Measurements from ENCODE around the gene ARR3.
"Not testable (repeated sequence)": the region's sequence is repeated elsewhere in the genome, so short reads cannot be mapped to it uniquely, and the experiment has no call there.

Gene ARR3

DNA sequence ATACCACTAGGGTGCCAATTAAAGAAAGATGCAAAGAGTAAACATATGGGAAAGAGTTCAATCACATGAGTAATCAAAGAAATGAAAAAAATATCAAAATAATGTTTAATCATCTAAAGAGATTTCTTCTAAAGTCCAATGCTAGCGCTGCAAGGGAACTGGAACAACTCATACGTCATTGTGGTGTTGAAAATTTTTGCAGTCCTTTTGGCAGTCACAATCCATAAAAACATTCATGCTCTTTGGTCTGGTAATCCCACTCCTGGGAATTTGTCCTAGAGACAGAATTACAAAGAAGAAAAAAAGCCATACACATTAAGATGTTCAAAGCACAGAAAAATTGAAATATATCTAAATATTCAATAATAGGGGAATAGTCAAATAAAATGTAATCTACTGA is 12.7 kb upstream of the ARR3 start:
- no peak for DNase-seq (ENCODE audit: insufficient read length, low spot score)
- TF ChIP-seq, protein P1, sequence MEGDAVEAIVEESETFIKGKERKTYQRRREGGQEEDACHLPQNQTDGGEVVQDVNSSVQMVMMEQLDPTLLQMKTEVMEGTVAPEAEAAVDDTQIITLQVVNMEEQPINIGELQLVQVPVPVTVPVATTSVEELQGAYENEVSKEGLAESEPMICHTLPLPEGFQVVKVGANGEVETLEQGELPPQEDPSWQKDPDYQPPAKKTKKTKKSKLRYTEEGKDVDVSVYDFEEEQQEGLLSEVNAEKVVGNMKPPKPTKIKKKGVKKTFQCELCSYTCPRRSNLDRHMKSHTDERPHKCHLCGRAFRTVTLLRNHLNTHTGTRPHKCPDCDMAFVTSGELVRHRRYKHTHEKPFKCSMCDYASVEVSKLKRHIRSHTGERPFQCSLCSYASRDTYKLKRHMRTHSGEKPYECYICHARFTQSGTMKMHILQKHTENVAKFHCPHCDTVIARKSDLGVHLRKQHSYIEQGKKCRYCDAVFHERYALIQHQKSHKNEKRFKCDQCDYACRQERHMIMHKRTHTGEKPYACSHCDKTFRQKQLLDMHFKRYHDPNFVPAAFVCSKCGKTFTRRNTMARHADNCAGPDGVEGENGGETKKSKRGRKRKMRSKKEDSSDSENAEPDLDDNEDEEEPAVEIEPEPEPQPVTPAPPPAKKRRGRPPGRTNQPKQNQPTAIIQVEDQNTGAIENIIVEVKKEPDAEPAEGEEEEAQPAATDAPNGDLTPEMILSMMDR (IDR thresholded peaks at IDR 0.05; ENCODE audit: insufficient read depth, missing control alignments): no peak
- FAIRE-seq: no peak

DNA sequence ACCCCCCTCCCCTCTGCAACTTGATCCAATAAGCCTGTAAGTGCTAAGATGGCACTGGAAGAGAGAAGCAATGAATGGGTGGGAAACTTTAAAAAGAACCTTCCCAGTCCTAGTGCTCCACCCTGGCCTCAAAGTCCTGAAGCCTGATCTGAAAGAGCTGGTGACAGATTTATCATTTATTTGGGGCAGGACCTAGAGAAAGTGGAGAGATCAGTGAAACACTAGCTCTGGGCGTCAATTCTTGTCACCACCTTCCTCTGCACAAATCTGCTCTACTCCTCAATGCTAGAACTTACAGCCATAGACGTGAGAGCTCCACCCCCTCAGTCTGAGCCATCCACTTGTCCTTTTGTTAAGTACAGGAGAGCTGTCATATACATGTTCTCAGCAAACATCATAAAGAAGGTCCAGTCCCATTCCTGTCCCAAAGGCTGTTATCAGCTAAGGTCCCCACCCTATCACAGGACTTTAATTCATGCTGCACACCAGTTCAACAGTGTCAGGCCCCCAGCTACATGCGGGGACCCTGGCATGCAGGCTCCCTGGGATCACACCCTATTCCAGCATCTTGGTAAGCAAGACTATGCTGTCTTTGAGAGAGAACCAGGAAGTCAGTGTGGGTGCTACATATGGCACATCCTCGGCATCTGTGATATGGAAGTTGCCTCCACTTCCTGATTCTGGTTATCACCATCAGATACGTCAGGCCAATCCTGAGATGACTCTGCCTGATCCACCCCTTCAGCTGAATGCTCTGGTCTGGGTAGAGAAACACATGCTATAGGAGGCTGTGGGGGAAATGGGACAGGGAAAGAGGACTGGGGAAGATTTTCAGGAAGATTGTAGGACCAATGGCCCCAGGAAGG is 10.5 kb upstream of the ARR3 start:
- TF ChIP-seq, protein P1 (IDR thresholded peaks at IDR 0.05; ENCODE audit: insufficient read depth, missing control alignments): no peak
- DNase-seq (ENCODE audit: insufficient read length, low spot score): no peak
- FAIRE-seq: no peak

DNA sequence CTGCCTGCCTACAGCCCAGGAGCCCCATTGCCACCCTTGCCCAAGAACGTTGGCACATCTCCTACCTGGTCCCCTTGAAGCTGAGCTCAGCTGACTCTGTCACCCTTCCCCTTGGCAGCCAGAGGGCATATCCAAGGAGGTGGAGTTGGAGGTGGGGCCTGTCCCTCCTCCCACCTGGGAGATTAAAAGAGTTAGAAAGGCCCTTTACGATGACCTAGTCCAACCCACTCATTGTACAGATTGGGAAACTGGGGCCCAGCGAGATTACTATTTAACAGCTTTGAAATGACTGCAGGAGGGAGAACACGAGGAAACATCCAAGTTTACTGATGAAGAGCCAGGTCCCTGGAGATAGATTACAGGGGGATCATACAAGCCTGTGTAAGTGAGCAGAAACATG is 8.0 kb upstream of the ARR3 start, which contains the start of gene P2RY4:
Gene P2RY4, minus strand, starts transcription at position 101 of the 400 bp plus-strand sequence. CDS start 580 bp downstream, outside the sequence.
- DNase-seq (ENCODE audit: insufficient read length, low spot score) (no peak), FAIRE-seq (no peak)
- TF ChIP-seq, protein P1 (IDR thresholded peaks at IDR 0.05; ENCODE audit: insufficient read depth, missing control alignments): no peak

DNA sequence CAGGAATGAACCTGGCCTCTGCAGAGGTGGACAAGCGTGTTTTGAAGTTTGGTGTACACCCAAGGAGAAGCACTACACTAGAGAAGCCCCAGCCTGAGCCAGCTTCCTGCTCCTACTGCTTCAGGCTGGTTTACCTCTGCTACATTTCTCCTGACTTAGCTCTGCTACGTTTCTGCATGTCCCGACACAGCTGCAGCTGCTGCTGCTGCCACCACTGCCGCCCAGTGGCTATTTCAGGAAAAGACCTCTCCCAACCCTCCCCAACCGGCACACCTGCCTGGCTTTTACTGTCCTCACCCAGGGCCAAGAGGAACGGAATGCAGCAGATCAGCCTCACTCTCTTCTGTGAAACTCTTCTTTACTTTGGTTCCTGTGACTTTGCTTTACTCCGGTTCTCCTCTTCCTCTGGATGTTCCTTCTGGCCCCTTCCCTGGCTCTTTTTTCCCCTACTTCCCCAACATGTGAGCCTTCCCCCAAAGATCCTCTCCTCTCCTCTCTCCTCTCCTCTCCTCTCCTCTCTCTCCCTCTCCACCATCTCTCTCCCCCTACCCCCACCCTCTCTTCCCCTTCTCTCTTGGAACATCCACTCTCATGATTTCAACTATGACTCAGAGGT is 5.1 kb upstream of the ARR3 start:
- TF ChIP-seq, protein P1 (IDR thresholded peaks at IDR 0.05; ENCODE audit: insufficient read depth, missing control alignments): peak; percentile 56
- FAIRE-seq (no peak), DNase-seq (ENCODE audit: insufficient read length, low spot score) (no peak)

DNA sequence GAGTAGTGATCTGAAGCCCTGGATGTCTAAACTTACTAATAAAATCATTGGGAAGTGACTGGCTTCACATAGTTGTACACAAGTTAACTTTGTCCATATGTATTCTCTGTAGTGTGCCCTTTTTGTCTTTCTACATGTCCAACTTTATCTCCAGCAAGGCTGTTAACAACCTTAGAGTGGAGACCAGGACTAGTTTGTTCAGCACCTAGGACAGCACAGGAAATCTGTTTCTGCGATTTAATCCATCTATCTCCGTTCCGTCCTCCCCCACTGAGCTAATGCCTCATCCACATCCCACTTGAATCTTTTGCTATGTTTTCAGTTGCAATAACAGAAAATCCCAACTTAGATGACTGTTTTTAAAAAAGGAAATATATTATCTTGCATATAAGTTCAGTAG is 3.4 kb upstream of the ARR3 start:
- DNase-seq (ENCODE audit: insufficient read length, low spot score): no peak
- TF ChIP-seq, protein P1 (IDR thresholded peaks at IDR 0.05; ENCODE audit: insufficient read depth, missing control alignments): no peak
- no peak for FAIRE-seq

DNA sequence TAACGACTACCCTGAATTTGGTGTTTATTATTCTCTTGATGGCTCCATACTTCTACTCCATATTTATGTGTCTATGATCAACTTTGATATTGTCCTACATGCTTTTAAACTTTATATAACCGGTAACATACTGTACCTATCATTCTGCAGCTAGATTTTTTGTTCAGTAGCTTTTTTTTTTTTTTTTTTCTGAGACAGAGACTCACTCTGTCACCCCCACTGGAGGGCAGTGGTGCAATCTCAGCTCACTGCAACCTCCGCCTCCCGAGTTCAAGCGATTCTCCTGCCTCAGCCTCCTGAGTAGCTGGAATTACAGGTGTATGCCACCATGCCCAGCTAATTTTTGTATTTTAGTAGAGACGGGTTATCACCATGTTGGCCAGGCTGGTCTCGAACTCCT is 5.9 kb downstream of the ARR3 start:
- not testable (repeated sequence) for FAIRE-seq; DNase-seq (ENCODE audit: insufficient read length, low spot score)

DNA sequence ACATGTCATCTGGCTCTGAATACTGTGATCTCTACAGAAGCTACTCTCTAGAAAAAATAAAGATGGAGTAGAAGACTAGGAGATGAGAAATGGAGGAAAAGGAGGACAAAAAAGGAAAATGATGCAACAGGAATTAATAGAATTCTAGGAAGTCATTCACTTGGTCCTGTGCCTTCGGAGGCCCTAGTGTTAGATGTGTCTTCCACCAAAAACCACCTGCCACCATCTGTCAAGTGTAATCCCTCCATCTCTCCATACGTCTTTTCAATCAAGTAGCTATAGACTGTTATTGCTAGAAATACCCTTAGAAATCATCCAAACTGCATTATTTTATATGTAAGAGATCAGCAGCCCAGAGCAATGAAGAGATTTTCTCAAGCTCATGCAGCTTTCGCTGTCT is 10.9 kb downstream of the ARR3 start:
- FAIRE-seq (no peak), DNase-seq (ENCODE audit: insufficient read length, low spot score) (no peak)
- TF ChIP-seq, protein P1 (IDR thresholded peaks at IDR 0.05; ENCODE audit: insufficient read depth, missing control alignments): no peak
